HG03442 (cell line): ENCODE measurements around the gene GMPS.
"Not testable (repeated sequence)": the region's sequence is repeated elsewhere in the genome, so short reads cannot be mapped to it uniquely, and the experiment has no call there.

Experiments
- ATAC-seq: cut with Tn5 transposase; IDR thresholded peaks from one replicate; pipeline ENCODE4 v1.9.1; 2021; ENCODE audit warnings: mild to moderate bottlenecking, moderate library complexity; ENCODE audit not compliant: unreplicated experiment

The GMPS gene

DNA sequence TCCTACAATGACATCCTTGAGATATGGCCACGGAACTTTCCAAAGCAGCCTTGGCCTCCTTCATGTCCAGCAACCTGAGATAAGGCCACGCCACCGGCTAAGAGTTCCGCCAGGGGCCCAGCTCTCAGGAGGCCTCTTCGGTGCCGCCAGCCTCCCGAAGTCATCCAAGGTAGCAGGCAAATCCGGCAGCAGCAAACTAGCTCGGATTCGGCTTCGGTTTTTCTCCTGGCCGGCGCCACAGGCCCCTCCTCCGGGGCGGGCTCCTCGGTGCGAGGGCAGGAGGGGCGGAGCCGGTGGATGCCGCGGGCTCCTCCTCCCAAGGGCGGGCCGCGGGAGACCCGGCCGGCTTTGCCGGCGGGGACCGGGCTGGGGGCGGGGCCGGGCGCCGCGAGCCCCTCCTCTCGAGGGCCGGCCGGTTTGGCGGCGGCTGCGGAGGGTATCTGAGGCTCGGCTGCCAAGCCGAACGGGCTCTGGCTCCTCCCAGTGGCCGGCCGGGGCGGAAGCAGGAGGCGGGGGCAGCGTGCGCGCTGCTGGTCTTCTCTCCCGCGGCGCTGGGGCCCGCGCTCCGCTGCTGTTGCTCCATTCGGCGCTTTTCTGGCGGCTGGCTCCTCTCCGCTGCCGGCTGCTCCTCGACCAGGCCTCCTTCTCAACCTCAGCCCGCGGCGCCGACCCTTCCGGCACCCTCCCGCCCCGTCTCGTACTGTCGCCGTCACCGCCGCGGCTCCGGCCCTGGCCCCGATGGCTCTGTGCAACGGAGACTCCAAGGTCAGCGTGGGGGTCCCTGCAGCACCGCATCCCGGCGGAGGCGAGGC, at the start of gene GMPS:
Gene GMPS (plus strand): TSS at position 518 of the 812 bp plus-strand sequence. CDS start 221 bp downstream, at position 739.
- ATAC-seq, result peak; percentile 87

DNA sequence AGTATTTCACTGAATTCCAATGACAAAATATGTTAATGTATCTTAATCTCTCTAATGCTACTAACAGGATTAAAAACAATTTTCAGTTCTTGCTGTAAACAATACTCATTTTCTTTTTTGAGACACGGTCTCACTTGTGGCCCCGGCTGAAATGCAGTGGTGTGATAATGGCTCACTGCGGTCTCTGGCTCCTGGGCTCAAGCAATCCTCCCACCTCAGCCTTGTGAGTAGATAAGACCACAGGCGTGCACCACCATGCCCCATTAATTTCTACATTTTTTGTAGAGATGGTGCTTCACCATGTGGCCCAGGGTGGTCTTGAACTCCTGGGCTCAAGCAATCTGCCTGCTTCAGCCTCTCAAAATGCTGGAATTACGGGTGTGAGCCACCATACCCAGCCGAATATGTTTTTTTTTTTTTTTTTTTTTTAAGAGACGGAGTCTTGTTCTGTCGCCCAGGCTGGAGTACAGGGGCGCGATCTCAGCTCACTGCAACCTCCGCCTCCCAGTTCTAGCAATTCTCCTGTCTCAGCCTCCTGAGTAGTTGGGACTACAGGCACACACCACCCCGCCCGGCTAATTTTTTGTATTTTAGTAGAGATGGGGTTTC, 41.9 kb upstream of the GMPS start:
- ATAC-seq, result not testable (repeated sequence)

DNA sequence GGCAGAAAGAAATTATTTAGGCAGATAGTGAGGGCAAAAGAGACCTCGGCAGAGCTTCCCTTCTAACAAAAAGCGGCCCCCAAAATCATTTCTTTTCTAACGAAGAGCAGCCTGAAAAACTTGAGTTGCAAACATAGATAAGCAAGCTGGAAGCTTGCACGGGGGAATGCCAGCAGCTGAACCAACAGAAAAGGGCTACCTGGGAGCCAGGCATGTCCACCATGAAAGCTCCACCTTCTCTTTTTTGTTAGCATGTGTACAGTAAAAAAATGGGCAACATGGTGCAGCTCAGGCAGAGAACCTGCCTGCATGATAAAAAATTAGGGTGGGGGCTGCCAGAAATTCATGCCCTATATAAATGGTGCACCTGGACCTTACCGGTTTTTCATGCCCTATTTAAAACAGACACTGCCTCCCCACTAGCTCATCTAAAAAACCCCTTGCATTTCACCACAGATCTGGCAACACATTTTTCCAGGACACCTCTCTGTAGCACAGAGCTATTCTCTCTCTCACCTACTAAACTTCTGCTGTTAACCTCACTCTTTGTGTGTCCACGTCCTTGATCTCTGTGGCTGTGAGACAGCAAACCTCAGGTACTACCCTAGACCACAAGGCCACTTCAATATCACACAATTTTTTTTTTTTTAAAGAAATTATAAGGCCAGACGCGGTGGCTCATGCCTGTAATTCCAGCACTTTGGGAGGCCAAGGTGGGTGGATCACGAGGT, 34.9 kb upstream of the GMPS start:
- no peak for ATAC-seq

DNA sequence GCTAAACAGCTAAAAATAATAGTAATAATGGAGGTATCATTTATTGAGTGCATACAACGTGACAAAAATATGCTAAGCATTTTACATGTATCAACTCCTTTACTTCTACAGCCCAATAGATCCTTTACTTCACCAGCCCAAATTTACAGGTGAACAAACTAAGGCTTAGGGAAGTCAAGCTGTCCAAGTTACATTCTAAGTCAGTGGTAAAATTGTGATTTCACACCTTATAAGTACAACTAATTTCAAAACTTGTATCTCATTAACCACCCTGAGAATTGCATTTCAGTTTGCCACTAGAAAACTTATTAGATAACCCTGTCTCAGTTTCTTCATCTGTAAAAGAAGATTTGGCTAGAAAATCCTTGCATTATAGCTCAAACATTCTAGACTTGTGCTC, 26.9 kb upstream of the GMPS start:
- ATAC-seq, result peak; percentile 54

DNA sequence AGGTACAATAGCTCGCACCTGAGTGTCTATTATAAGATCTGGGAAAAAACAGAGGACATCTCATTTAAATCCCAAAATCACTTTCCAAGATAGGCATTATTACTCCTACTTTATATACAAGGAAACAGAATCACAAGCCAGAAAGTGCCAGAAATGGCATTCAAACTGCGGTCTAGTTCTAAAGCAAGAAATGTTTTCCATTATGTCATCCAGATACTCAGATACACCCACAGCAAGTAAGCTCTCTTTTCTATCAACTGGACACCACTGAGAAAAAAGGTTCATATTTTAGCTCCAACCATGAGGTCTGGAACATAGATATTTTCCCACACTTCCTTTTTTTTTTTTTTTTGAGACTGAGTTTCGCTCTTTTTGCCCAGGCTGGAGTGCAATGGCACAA, 24.3 kb upstream of the GMPS start:
- no peak for ATAC-seq

DNA sequence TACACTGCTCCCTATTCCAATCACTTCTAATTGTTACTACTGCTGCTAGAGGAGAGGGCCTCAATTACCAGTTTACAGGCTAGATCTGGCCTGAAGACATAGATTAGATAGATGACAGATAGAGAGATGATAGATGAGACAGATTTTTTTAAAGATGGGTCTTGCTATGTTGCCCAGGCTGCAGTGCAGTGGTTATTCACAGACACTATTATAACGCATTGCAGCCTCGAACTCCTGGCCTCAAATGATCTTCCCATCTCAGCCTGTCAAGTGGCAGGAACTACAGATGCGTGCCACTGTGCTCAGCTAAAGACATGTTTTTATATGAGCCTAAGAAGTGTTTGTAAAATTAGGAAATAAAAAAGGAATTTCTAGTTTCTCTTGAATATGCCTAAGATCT, 22.5 kb upstream of the GMPS start:
- no peak for ATAC-seq

DNA sequence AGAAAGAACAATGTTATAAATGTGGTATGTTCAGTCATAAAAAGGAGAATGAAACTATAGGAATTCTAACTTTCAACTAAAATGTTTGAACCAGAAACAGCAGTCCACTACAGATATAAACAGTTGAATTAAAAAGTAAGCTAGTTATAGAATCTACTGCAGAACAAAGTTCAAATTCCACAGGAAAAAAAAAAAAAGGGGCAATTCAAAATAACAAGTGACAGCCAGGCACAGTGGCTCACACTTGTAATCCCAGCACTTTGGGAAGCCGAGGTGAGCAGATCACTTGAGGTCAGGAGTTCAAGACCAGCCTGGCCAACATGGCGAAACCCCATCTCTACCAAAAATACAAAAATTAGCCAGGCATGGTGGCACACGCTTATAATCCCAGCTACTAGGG, 21.0 kb upstream of the GMPS start:
- ATAC-seq, result not testable (repeated sequence)

DNA sequence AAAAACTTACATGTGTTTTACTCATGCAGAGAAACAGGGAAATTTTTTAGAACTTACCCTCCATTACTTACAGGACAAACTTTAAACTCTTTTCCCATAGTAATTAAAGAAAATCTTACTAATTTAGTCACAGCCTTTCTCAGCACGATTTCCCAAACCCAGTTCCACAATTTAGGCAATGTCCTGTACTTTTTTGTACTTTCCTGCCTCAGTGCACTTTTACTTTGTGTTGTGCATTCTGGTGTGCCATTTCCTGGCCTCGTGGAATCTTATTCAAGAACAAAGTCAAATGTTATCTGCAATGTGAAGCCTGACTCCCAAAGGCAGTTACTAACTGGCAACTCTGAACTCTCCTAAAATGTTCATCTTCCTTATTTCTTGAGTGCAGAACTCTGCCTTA, 18.1 kb upstream of the GMPS start:
- no peak for ATAC-seq

DNA sequence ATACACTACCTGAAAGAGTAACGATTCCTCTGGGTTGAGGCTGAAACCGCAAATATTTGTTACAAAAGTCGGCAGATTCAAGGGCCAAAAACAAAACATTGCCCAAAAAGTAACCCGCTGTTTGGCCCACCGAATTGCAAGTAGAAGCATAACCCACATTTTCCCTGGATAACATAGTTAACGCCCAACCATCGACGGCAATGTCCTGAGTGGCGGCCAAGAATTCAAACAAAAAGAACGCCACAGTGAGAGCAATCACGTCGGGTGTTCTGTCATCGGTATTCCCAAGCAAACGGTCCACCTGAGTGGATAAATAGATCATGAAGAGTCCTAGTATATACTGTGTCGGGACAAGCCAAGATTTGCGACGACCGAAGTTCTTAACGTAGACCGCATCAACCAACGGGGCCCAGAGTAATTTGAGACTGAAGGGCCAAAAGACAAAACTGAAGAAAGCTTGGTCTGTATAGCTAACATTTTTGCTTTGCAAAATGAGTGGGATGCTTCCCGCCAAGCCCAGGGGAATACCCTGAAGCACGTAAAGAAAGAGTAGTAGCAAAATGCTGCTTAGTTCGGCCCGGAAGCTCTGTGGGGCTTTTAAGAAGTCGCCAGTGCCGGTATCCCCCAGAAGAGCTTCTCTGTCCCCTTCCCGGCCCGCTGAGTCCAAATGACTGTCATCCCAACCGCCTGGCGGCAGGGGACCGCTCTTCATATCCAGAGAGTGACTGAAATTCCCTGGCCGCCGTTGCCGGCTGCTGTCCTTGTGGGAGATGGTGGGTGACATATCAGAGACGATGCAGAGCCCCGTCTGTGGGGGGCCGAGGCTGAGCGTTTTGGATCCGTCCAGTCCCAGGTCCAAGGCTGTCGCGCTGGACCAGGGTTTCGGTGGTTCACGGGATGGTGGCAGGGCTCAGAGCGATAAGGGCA, 17.0 kb upstream of the GMPS start:
- peak; percentile 0 for ATAC-seq

DNA sequence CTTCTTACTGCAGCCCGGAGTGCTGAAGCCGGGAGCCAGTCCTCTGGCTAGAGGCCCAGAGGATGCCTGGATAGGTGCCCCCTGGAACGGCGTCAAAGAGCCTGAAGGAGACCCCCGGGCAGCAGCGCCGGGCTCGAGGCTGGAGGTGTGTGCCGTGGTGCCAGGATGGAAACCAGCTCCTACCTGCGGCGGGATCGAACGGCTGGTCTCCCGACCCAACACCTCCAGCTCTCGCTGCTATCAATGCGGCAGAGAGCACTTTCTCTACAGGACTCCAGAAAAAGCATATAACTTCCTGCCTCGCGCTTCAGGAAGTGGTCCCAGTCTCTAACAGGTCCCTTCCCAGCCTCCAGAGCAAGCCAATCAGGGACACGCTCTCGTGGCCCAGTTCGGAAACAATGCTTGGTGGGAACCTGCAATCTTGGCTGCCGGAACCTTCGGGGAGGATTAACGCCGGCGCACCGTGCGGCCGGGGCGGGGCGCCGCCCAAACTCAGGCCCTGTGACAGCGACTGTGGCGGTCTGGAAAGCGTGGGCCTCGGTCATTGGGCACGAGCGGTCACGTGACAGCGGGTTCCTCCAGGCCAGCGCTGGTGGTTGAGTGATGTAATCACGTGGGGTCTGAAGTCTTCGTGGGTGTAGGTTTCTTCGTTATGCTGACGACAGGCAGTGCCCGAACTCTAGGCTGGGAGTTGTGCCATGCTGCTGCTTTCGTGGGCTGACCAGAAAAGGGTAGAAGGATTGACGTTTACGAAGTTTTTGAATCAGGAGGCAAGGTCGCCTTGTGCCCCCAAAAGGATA, 16.1 kb upstream of the GMPS start, which contains the start of gene SLC33A1:
Gene SLC33A1 (minus strand): TSS at position 287 of the 800 bp plus-strand sequence. CDS start 430 bp downstream, outside the sequence.
- peak; percentile 92 for ATAC-seq

DNA sequence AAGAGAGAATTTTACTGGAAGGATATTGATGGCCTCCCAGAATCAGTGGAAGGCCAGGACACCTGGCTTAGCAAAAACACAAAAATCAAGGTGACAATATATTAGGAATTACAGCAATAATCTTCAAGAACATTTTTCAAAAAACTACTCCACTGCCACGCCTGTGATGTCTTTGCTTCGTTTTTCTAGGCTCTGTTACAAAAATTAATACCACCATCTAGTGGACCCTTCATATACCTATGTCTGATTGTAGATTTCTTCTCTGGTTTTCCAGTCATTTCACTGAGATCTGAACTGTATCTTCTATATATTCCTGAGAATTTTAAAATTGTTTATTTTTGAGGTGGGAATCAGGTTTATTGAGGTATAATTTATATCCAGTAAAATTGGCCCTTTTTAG, 10.6 kb upstream of the GMPS start:
- peak; percentile 46 for ATAC-seq

DNA sequence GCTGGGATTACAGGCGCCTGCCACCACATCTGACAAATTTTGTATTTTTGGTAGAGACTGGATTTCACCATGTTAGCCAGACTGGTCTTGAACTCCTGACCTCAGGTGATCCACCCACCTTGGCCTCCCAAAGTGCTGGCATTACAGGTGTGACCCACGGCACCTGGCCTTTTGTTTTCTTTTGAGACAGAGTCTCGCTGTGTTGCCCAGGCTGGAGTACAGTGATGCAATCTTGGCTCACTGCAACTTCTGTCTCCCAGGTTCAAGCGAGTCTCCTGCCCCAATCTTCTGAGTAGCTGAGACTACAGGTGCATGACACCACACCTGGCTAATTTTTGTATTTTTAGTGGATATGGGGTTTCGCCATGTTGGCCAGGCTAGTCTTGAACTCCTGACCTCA, 10.0 kb upstream of the GMPS start:
- not testable (repeated sequence) for ATAC-seq

DNA sequence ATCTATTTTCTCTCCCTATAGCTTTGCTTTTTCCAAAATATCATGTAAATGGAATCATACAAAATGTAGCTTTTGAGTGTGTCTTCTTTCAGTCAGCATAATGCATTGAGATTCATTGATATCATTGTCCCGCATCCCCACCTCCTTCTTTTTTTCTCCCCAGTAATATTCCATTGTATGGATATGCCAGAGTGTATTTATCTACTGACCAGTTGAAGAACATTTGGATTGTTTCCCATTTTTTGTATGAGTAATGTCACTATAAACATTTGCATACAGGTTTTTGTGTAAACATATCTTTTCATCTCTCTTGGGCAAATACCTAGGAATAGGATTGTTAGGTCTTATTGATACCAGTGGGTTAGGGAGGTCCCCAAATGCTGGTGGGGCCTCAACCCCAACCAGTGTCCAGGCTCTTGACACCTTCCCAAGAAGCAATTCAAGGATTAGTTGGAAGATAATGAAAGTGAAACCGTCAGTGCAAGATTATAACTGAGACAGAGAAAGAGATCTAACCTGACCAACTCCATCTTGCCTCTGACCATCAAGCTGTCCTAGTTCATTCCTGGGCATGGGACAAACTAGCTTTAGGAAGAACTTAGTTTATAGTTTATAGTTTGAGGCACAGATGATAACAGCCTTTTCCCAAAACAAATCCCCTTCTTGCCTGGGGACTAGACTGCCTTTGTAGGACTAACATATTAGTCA, 8.8 kb upstream of the GMPS start:
- no peak for ATAC-seq

DNA sequence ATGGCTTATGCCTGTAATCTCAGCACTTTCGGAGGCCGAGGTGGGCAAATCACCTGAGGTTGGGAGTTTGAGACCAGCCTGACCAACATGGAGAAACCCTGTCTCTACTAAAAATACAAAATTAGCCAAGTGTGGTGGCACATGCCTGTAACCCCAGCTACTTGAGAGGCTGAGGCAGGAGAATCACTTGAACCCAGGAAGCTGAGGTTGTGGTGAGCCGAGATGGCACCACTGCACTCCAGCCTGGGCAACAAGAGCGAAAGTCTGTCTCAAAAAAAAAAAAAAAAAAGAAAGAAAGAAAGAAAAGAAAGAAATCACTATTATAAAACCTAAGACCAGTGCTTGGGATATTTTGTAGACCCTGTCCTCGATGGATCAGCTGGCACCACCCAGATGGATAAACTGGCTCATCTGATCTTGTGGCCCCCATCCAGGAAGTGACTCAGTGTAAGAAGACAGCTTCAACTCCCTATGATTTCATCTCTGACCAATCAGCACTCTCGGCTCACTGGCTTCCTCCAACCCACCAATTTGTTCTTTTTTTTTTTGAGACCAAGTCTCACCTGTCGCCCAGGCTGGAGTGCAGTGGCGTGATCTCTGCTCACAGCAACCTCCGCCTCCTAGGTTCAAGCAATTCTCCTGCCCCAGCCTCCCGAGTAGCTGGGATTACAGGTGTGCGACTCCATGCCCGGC, 8.0 kb upstream of the GMPS start:
- not testable (repeated sequence) for ATAC-seq

DNA sequence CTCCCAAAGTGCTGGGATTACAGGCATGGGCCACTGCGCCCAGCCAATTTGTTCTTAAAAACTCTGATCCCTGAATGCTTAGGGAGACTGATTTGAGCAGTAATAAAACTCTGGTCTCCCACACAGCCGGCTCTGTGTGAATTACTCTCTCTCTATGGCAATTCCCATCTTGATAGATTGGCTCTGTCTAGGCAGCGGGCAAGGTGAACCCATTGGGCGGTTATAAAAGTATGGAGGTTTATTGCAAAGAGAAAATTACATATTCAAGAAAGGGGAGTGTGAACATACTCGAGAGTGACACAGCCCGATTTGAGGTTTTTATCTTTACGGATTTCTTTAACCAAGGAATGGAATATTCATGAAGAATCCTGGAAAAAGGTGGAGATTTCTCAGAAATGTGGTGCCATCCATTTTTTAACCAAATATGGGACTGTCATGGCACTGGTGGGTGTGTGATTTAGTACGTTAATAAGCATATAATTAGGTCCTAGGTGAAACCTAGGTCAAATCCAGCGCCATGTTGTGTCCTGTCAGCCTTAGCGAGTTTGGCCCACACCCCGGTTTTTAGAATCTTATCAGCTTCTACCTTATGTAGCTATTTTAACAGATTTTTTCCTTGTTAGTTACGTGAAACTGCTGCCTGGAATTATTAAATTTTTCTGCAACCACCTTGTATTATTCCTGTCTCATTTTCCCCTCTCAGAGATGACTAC, 7.2 kb upstream of the GMPS start:
- ATAC-seq, result no peak

DNA sequence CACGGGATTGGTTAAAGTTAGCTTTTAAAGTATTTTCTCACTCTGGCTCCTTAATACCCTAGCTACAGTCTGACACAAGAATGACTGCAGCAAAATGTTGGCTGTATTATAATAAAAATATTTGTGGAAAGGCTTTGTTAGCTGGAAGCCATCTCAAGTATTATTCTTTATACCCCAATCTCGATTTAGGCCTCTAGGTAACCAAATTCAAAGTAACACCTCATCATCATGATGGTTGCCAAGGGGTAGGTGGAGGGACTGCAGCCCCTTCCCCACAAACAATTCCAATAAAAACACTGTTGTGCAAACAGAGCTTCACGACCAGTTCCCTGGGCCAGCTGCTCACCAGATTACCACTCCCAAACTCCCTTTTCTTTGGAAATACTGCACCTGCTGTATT, 759 bp upstream of the GMPS start:
- no peak for ATAC-seq

DNA sequence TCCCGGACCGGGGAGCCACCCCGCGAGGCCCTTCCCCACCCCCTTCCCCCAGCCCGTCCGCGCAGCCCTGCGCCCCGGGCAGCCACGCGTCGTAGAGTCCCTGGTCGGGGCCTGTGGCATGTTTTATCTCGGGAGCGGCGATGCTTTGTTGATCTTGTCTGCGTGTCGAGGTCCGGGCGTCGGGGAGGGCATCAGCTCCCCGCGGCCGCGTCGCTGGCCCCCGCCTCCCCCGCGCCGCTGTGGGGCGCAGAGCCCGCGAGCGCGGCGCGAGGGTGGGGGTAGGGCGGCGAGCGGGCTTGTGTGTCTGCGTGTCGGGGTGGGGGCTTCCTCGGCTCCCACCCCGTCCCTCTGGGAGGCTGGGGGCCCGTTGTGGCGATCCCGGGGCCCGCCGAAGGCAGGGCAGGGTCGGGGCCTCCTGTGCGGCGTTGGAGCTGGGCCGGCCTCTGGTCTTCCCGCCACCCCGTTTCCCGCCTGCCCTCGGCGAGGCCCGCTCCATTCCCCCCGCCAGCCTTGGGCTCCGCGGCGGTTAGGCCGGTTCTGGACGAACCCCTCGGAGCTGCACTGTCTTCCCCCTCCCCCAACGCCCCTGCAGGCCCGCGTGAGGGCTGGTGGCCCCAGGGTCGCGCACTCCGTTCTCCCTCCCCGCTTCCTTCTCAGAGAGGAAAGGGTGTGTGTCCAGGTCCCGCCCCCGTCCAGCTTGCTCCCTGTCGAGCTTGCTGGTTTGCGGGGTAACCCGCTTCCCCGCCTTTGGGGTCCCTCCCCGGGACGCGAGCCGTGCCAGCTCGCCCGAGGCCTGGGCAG, 695 bp downstream of the GMPS start:
- peak; percentile 21 for ATAC-seq
